CD4-positive, alpha-beta T cell treated with Interleukin-21 for 1 hour (primary cell): ENCODE data around the gene MVP.
A peak's percentile ranks its signal among the peaks of the same experiment; 100 is the strongest.
"Not testable (repeated sequence)": the region's sequence is repeated elsewhere in the genome, so short reads cannot be mapped to it uniquely, and the experiment has no call there.

Source experiments
- DNase-seq: peaks from one replicate; pipeline ENCODE4 v3.0.0-alpha.2; 2020

The MVP gene

DNA sequence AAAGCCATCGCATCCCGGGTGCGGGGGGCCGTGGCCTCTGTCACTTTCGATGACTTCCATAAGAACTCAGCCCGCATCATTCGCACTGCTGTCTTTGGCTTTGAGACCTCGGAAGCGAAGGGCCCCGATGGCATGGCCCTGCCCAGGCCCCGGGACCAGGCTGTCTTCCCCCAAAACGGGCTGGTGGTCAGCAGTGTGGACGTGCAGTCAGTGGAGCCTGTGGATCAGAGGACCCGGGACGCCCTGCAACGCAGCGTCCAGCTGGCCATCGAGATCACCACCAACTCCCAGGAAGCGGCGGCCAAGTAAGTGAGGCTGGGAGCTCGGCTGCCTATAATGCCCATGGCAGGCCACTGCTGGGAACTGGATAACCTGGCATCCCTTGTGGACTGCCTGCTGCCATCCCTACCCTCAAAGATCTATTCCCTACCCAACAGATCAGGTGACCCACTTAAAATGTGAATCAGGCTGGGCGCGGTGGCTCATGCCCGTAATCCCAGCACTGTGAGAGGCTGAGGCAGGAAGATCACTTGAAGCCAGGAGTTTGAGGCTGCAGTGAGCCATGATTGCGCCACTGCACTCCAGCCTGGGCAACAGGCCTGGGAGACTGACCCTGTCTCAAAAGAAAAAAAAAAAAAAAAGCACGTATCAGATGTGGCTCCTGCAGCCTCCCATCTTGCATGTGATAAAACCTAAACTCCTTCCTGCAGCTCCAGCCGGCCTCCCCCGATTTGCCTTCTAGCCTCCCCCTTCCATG, 24.5 kb downstream of the MVP start:
- no peak for DNase-seq

GRCh38 chr16:29845656-29846055, 25.4 kb downstream of the MVP start:
- DNase-seq = no peak

GRCh38 chr16:29848420-29849297, 28.4 kb downstream of the MVP start:
- DNase-seq = peak; percentile 83

DNA sequence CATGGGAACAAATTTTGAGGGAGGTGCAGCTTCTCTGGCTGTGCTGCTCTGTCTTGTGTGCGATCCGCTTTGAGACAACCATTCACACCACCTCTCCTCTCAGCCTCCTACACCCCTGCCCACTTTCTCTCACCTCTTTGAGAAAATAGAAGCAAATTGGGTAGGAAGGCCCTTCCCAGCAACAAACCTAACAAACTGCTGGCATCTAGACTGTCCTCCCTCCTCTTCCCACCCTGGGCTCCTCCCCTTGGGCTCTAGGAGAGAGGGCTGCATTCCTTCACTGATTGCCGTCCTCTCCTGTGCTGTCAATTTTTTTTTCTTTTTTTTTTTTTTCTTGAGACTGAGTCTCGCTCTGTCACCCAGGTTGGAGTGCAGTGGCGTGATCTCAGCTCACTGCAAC, 29.2 kb downstream of the MVP start:
- no peak for DNase-seq

- DNase-seq = no peak
Observed at GRCh38 chr16:29850998-29851397, 30.7 kb downstream of the MVP start.

DNA sequence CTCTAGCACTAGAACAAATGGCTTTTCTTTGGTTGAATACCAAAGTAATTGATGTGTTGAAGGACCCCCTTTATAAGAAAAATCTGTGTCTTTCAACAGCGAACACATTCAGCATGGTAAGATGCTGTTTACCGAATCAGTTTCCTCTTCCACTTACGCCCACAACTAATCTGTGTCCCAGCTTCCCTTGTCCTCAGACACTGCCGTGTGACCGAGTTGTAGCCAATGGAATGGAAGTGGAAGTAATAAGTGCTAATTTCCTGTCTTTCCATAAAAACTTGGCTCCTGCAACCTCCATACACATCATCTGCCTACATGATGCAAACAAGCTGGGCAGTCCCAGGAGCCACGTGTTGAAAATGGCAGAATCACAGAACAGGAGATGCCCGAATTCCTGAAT, 32.4 kb downstream of the MVP start:
- no peak for DNase-seq

DNA sequence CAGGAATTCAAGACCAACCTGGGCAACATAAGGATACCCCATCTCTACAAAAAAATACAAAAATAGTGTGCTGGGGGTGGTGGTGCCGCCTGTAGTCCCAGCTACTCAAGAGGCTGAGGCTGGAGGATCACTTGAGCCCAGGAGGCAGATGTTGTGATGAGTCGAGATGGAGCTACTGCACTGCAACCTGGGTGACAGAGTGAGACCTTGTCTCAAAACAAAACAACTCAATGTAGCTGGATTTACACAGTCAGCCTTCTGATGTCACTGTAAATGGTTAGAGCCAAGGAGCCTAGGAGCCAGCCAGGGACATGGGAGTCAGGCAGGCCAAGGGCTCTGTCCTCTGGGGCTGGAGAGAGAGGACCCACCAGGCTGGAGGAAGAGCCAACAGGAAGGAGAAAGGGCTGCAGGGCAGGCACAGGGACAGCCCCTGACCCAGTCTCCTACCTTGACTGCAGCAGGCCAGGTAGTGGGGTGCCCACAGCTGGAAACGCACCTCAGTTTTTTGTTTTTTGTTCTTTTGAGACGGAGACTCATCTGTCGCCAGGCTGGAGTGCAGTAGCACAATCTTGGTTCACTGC, 34.3 kb downstream of the MVP start:
- no peak for DNase-seq

GRCh38 chr16:29857133-29857760, 37.0 kb downstream of the MVP start:
- DNase-seq = no peak

- no peak for DNase-seq
Observed at GRCh38 chr16:29858149-29858849, 38.0 kb downstream of the MVP start.

DNA sequence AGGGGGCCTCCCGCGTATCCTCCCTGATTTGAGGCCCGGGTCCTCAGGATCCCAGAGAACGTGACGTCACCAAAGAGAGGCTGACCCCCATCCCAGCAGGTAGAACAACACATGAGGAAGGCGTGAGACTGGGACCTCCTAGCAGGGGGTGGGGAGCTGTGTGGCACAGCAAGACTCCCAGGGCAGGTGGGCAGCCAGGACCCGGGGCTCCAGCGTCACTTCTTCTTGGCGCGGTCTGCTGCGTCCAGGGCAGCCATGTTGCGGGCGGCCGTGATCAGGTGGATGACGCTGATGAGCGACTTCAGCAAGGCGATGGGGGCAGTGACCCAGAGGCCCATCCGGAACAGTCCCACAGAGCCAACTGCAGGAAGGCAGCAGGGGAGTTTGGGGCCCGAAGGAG, 38.7 kb downstream of the MVP start:
- DNase-seq = no peak

DNA sequence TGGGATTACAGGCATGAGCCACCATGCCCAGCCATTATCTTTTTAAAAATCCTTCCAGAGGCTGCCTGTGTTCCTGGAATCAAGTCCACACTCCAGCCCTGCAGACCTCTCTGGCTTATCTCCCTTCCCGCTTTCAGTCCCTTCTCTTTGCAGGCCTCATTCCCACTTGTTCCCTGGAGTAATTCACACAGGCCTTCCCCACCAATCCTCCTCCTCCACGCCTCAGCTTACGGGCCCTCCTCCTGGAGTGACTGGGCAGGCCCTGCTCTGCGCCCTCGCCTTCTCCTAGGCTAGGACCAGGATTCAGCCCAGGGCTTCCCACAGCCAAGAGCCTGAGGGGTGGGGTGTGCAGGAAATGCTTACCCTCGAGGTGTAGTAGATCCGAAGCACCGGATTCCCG, 40.0 kb downstream of the MVP start:
- no peak for DNase-seq

DNA sequence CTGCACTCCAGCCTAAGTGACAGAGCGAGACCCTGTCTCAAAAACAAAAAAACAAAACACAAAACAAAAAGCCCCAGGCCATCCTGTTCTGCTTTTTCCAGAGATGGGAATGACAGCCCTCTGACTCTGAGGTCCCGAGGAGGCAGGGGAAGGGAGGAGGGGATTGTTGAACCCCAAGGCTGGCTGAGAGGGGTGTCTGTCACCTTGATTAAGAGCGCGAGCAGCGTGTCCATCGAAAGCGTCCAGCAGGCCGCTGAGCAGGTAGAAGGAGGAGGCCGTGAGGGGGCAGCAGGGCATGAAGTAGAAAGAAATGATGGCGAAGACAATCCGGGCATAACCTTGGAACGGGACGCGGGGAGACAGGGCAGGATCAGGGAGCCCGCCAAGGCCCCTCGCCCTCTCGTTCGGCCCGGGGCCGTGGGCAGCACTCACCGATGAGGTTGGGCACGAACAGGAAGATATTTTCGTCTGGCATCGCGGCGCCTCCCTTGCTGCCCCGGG, 42.2 kb downstream of the MVP start:
- no peak for DNase-seq

DNA sequence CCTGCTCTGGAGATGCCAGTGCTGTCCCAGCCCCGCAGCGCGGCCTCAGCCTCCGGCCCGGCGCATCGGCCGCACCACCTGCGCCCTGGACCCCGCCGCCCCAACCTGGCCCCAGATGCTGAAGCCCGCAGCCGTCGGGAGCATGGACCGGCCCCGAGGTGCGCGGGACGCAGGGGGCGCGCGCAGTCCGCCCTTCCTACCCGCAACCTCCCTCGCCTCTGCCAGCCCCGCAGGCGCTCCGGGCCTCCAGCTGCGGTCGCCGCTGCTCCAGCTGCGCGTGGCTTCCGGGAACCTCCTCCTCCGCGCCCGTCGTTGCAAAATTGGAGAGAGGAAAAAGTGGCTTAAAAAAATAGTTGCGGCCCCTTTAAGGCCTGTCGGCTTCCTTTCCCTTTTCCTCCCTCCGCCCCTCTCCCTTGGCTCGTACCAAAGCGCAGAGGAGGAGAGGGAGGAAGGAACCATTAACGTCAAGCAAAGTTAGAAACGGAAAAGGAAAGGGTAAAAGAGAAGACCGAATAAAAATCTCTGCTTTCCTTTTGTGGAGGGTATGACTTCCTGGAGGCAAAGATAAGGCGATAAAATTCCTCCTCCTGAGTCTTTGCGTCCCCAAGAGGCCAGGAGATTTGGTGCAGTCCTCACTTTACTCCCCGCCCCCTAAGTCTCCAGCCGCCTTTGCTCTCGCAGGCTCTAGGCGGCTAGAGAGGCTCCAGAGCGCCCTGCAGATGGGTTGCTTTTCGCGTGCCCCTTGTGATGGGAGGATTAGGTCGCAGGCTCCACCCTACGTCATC, 42.8 kb downstream of the MVP start, which contains the start of gene CDIPT:
Gene CDIPT, minus strand, starts transcription at position 343 of the 785 bp plus-strand sequence. CDS start 369 bp downstream, outside the sequence.
- DNase-seq = peak; percentile 96

DNA sequence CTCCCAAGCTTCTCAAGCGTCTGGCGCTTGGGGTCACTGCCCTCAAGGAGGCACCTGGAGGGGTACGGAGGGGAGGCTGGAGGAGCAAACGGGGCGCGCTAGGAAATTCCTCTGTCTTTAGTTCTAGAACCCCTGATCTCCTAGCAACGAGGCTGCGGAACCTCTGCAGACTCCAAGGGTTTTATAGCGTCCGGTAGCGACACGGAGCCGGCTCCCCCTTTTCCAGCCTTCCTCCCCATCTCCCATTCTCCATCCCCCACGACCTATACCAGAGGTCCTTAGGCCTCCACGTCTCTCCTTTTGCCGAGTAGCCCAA, 43.4 kb downstream of the MVP start:
- DNase-seq = no peak

GRCh38 chr16:29864205-29864604, 43.9 kb downstream of the MVP start:
- no peak for DNase-seq

DNA sequence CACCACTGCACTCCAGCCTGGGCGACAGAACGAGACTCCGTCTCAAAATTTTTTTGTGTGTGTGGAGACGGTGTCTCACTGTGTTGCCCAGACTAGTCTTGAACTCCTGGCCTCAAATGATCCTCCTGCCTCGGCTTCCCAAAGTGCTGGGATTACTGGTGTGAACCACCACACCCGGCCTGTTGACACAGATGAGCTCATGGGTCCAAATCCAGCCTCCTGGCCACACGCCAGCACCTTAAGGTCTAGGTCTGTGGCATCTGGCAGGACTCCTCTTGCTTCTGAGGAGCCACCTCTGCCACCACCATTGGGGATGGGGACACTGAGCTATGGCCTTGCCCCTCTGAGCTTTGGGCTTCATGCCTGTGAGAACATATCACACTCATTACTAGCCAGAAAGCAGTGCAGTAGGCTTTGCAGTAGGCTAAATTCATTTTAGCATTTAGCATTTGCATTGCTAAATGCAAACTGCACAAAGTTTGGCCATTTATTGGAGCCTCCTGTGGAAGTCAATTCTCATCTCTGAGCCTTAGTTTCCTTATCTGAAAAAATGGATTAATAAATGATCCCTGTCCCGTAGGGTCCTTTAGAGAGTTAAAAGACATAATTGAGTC, 48.2 kb downstream of the MVP start:
- no peak for DNase-seq

DNA sequence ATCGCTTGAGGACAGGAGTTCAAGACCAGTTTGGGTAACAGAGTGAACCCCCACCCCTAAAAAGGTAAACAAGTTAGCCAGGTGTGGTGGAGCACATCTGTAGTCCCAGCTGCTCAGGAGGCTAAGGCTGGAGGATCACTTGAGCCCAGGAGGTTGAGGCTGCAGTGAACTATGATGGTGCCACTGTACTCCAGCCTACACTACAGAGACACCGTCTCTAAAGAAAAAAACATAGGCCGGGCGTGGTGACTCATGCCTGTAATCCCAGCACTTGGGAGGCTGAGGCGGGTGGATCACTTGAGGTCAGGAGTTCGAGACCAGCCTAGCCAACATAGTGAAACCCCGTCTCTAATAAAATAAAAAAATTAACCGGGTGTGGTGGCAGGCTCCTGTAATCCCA, 48.8 kb downstream of the MVP start:
- not testable (repeated sequence) for DNase-seq

DNA sequence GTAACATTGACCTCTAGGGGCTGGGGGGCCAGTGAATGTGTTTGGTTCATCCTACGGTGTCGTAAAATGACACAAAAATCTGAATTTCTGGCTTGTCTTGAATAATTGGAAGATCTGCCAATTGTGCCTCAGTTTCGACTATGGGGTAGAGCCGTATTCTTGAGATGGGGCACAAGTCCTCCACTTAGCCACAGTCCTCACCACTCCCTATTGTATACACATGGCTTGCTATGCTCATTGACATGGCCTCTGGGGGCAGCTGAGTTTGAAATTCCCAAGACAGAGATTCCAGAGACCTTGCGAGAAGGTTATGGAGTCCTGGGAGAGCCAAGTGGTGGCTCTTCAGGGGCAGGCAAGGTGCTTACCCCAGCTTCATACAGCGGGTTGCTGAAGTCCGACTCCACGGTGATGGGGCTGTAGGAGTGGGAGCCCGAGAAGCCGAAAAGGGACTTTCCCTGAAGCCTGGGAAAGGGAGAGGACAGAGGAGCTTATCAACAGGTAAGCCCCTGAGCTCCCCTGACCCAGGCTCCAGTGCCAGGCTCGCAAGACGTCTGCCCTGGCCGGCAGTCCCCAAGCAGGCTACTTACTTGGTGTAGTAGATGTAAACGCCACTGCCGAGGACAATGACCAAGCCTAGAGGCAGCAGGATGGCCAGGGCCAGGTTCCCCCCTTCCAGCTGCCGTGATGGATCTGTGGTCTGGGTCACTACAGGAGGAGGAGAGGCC, 51.7 kb downstream of the MVP start:
- DNase-seq = no peak

DNA sequence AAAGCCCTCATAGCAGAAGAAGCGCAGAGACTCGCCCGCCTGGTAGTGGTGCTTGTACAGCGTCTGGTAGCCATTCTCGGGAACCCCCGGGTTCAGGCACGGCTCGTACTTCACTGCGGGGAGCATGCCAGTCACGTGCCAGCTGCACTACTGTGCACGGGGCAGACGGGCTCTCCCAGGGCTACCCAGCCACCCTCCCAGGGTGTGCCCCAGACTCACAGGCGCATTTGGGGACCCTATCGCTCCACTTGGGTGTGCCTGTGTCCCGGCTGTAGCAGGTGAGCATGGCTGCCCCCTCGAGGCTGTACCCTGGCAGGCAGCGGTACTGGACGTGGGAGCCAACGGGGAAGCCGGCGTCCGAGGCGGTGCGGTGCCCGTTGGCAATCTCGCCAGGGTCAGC, 53.1 kb downstream of the MVP start:
- no peak for DNase-seq

DNA sequence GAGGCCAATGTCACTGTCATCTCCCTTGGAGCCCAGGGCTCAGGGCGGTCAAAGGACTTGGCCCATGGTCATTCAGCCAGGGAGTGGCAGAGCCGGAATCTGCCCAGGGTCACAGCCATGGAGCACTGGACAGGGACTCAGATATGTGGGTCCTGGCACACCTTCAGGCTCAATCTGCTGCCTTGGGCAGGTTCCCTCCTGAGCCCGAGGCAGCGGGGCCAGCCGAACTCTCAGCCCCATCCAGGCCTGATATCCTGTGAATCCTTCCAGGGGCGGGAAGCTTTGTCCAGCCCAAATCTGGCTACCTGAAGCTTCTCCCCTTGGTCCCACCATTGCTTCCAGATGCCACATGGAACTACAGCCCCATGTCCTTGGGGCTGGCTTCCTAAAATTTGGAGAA, 54.9 kb downstream of the MVP start:
- DNase-seq = no peak

DNA sequence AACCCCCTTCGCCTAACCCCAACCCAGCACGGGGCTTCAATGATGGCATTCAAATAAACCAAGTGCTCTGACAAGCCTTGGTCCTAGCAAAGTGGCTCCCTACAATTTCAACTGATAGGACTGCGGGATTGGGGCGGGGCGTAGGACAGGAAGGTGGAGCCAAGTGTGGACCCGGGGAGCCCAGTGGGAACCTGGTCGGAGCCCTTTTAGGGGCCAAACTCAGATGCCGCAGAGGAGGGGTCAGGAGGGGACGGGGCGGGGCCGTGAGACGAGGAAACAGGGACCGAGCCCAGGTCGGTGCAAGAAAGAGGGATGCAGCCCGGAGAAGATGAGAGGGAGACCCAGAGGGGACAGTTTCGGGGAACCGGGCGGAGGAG, 55.9 kb downstream of the MVP start:
- no peak for DNase-seq
